IMR-90 (cell line): Measurements from ENCODE around the gene VEZT.

ENCODE experiments used
- BHLHE40 ChIP-seq: fragments of 150-350 bp; IDR thresholded peaks from 2 replicates; pipeline ENCODE4 v1.6.1; 2016; ENCODE audit warnings: mild to moderate bottlenecking, low read depth, low read length
- CEBPB ChIP-seq: IDR thresholded peaks from 2 replicates; pipeline ENCODE4 v1.6.1; 2012; ENCODE audit warnings: low read depth, low read length, improper control_type of control experiment
- CTCF ChIP-seq: conservative IDR thresholded peaks from 2 replicates; pipeline ENCODE4 v1.5.1; 2012; ENCODE audit warnings: mild to moderate bottlenecking, low read depth, low read length, improper control_type of control experiment
- MAFK ChIP-seq: IDR thresholded peaks from 2 replicates; pipeline ENCODE4 v1.6.1; 2012; ENCODE audit warnings: low read depth, low read length, improper control_type of control experiment
- MAZ ChIP-seq: IDR thresholded peaks from 2 replicates; pipeline ENCODE4 v1.6.1; 2012; ENCODE audit warnings: low read depth, mild to moderate bottlenecking, low read length, improper control_type of control experiment, moderate library complexity, borderline replicate concordance
- MXI1 ChIP-seq: IDR thresholded peaks from 2 replicates; pipeline ENCODE4 v1.6.1; 2012; ENCODE audit warnings: low read depth, mild to moderate bottlenecking, low read length, moderate library complexity, borderline replicate concordance
- NFE2L2 ChIP-seq: fragments of 150-350 bp; IDR thresholded peaks from 2 replicates; pipeline ENCODE4 v1.6.1; 2016; ENCODE audit warnings: low read depth, mild to moderate bottlenecking, low read length
- POLR2A ChIP-seq: IDR thresholded peaks from 2 replicates; pipeline ENCODE4 v1.6.1; 2012; ENCODE audit warnings: mild to moderate bottlenecking, low read depth, low read length
- RAD21 ChIP-seq: IDR thresholded peaks from 2 replicates; pipeline ENCODE4 v1.6.1; 2012; ENCODE audit warnings: low read length, improper control_type of control experiment
- RCOR1 ChIP-seq: IDR thresholded peaks from 2 replicates; pipeline ENCODE4 v1.6.1; 2012; ENCODE audit warnings: mild to moderate bottlenecking, low read length, improper control_type of control experiment; ENCODE audit not compliant: insufficient replicate concordance
- RFX5 ChIP-seq: IDR thresholded peaks from 2 replicates; pipeline ENCODE4 v1.8.0; 2012; ENCODE audit warnings: low read depth, mild to moderate bottlenecking, low read length, moderate library complexity
- SMC3 ChIP-seq: fragments of 150-350 bp; IDR thresholded peaks from 2 replicates; pipeline ENCODE4 v1.6.1; 2016; ENCODE audit warnings: low read depth, mild to moderate bottlenecking, antibody characterized with exemption, low read length, moderate library complexity
- TF ChIP-seq, protein P1 (sequence below): fragments of 150-350 bp; IDR thresholded peaks from 2 replicates; pipeline ENCODE4 v1.6.1; 2016; ENCODE audit warnings: low read depth, mild to moderate bottlenecking, low read length, moderate library complexity, borderline replicate concordance
- TF ChIP-seq, protein P2 (sequence below): fragments of 150-350 bp; IDR thresholded peaks from 2 replicates; pipeline ENCODE4 v1.6.1; 2017; ENCODE audit warnings: mild to moderate bottlenecking, antibody characterized with exemption, low read length, low read depth

DNA sequence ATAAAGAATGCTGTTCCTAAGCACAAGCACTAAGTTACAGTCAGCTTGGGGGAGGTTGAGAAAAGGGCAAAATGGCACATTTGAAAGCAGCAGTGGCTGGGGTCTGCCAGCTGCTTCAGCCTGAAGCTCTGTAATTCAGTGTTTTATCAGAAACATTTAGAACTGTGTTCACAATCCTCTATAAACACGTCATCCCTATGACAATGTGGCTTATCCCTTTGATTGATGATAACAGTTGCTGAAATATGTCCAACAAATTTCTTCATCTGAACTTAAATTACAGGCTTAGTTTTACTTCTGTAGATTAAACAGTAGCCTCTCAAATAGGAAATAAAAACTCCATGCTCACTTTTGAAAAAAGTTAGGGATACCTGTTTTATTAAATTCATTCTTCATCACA lies 108.8 kb downstream of the VEZT start:
- TF ChIP-seq RAD21: no peak
- TF ChIP-seq POLR2A: no peak
- TF ChIP-seq, protein P1, sequence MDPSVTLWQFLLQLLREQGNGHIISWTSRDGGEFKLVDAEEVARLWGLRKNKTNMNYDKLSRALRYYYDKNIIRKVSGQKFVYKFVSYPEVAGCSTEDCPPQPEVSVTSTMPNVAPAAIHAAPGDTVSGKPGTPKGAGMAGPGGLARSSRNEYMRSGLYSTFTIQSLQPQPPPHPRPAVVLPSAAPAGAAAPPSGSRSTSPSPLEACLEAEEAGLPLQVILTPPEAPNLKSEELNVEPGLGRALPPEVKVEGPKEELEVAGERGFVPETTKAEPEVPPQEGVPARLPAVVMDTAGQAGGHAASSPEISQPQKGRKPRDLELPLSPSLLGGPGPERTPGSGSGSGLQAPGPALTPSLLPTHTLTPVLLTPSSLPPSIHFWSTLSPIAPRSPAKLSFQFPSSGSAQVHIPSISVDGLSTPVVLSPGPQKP: no peak
- TF ChIP-seq MAFK: no peak
- no peak for TF ChIP-seq CTCF
- no peak for TF ChIP-seq MAZ
- TF ChIP-seq SMC3: no peak
- no peak for TF ChIP-seq RFX5
- TF ChIP-seq MXI1: no peak
- no peak for TF ChIP-seq RCOR1
- peak; percentile 51; the same call in 1 of the 2 replicates for TF ChIP-seq CEBPB
- TF ChIP-seq, protein P2, sequence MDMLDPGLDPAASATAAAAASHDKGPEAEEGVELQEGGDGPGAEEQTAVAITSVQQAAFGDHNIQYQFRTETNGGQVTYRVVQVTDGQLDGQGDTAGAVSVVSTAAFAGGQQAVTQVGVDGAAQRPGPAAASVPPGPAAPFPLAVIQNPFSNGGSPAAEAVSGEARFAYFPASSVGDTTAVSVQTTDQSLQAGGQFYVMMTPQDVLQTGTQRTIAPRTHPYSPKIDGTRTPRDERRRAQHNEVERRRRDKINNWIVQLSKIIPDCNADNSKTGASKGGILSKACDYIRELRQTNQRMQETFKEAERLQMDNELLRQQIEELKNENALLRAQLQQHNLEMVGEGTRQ: no peak
- TF ChIP-seq BHLHE40: no peak
- TF ChIP-seq NFE2L2: no peak
